Activated T-helper 2 cell treated with anti-CD3 and anti-CD28 coated beads, Interferon-gamma antibody, Interleukin-2, Interleukin-4, amounts not matched to agents 10 μg/mL and 5 μg/mL and 100 μg/mL, durations not matched to agents 14 hours and 24 hours and 36 hours (primary cell): ENCODE results near the gene PTPN13. TPM values are rescaled to one million over a fixed set of nuclear protein-coding genes. Genes with fewer than 3 reads are reported as not detected.

ENCODE experiments used
- DNase-seq: peaks from one replicate; pipeline ENCODE4 v3.0.0; 2021; ENCODE audit warnings: low spot score
- H3K27ac Mint-ChIP-seq: one replicate; pipeline ENCODE4 v1.8.0; 2021; ENCODE audit warnings: mixed read lengths
- H3K27me3 Mint-ChIP-seq: one replicate; pipeline ENCODE4 v1.8.0; 2021; ENCODE audit warnings: low read depth, mixed read lengths
- H3K36me3 Mint-ChIP-seq: one replicate; pipeline ENCODE4 v1.8.0; 2021; ENCODE audit warnings: low read depth, mixed read lengths
- H3K4me1 Mint-ChIP-seq: one replicate; pipeline ENCODE4 v1.8.0; 2021; ENCODE audit warnings: low read depth, mixed read lengths
- H3K4me3 Mint-ChIP-seq: one replicate; pipeline ENCODE4 v1.8.0; 2021; ENCODE audit warnings: low read depth, mild to moderate bottlenecking, moderate library complexity, mixed read lengths
- H3K9me3 Mint-ChIP-seq: one replicate; pipeline ENCODE4 v1.8.0; 2021; ENCODE audit warnings: mixed read lengths
- intact Hi-C: fragments of 100-400 bp; cut with micrococcal nuclease; formaldehyde crosslinking; loops from one replicate; pipeline ENCODE4 v1.15.1; 2023
- total RNA-seq: library from RNA; stranded (reverse); gene quantifications from 2 replicates; pipeline ENCODE4 v1.2.3, GENCODE V29; 2022

PTPN13 gene
- total RNA-seq, 1 donor from 2014 or later = 0.18 TPM

- Mint-ChIP-seq H3K36me3 (no peaks in the 10 kb centered on the region), H3K27me3 (peaks cover 35% of the 10 kb centered on the region), H3K9me3 (no peaks in the 10 kb centered on the region), H3K4me1 (peaks cover 6% of the 10 kb centered on the region), H3K4me3 (no peak overlapping the region), H3K27ac (no peak overlapping the region)
- intact Hi-C loops = no loop called here
- DNase-seq = no peak
Measured at GRCh38 chr4:86600007-86600653, 6.0 kb downstream of the PTPN13 start.

DNA sequence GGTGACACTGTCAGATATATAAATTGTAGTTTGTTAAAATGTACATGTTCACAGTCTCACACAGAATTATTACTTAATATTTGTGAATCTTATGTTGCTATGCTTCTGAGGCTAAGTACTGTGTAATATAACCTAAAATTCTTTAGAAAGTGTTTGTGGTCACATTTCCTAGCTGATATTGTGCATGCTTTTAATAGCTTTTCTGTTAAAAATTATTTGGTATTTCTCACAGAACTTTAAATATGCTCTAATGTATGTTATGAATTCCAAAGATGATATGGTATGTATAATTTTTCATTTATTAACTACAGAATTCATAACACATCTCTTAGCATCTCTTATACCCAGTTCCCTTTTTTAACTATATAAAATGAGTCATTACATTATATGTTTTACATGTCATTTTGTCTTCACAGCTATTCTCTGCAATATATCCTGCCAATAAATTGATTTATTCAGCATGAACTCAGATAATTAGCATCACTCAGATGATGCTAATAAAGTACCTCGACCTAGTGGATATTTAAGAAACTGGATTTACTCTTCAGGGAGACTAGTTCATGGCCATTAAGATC lies 9.3 kb downstream of the PTPN13 start:
- intact Hi-C loops = no loop called here
- no peak for DNase-seq
- Mint-ChIP-seq H3K4me1 (no peaks in the 10 kb centered on the region), H3K4me3 (no peak overlapping the region), H3K27ac (no peak overlapping the region), H3K27me3 (peaks cover 16% of the 10 kb centered on the region), H3K36me3 (no peaks in the 10 kb centered on the region), H3K9me3 (no peaks in the 10 kb centered on the region)

DNA sequence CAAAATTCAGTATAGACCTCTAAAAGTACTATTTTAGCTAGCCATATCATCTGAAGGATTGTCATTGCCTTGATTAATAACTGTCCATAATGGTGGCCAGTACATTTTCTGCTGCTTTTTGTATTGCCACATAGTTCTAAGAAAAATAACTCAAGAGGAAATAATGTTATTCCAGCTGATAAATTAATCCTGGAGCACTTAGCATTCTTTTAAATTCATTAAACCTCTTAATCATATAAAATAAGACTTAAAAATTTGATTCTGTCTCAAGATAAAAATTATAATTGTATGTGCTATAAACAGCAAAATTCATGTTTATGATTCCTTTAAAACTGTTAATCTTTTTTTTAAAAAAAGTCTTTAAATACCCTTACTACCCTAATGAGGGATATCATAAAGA lies 12.7 kb downstream of the PTPN13 start:
- DNase-seq = no peak
- Mint-ChIP-seq H3K27me3 (peaks cover 8% of the 10 kb centered on the region), H3K4me1 (no peaks in the 10 kb centered on the region), H3K4me3 (no peak overlapping the region), H3K36me3 (no peaks in the 10 kb centered on the region), H3K9me3 (no peaks in the 10 kb centered on the region), H3K27ac (no peak overlapping the region)
- intact Hi-C loops = no loop called here

DNA sequence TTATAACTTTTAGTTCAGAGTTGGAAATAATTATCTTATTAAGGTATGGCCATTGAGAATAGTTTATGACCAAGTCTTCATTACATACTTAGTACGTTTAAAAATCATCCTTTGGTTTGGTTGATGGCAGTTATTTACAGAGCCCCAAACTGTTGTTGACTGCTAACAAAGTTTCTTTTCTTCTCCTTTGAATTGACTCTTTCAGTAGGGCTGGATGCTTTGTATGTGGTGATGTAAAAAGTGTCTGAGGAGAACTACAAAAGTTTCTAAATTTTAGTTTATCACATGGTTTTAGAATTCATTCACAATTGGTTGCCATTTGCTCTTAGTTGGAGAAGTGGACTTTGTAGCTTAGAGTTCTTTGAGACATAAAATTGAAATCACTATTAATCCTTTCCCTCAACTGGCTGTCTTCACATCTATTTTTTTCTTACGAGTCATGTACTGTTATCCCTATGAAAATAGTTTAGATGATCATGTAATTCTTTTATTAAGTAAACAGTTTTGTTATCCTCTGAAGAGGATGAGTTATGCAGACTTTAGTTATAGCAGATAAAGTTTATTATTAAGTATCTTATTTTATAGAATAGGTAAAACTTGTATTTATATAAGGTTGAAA lies 14.8 kb downstream of the PTPN13 start:
- no peak for DNase-seq
- Mint-ChIP-seq H3K4me3 (no peak overlapping the region), H3K27ac (no peak overlapping the region), H3K36me3 (no peaks in the 10 kb centered on the region), H3K27me3 (peaks cover 7% of the 10 kb centered on the region), H3K4me1 (no peaks in the 10 kb centered on the region), H3K9me3 (no peaks in the 10 kb centered on the region)
- intact Hi-C loops = no loop called here

- Mint-ChIP-seq H3K4me1 (no peaks in the 10 kb centered on the region), H3K4me3 (no peak overlapping the region), H3K27ac (no peak overlapping the region), H3K9me3 (no peaks in the 10 kb centered on the region), H3K36me3 (no peaks in the 10 kb centered on the region), H3K27me3 (no peaks in the 10 kb centered on the region)
- intact Hi-C loops = no loop called here
- DNase-seq = no peak
Measured at GRCh38 chr4:86611757-86612156, 17.6 kb downstream of the PTPN13 start.

- intact Hi-C loops = no loop called here
- Mint-ChIP-seq H3K4me1 (no peaks in the 10 kb centered on the region), H3K36me3 (no peaks in the 10 kb centered on the region), H3K27ac (no peak overlapping the region), H3K9me3 (no peaks in the 10 kb centered on the region), H3K27me3 (no peaks in the 10 kb centered on the region), H3K4me3 (no peak overlapping the region)
- DNase-seq = no peak
Measured at GRCh38 chr4:86613734-86614133, 19.6 kb downstream of the PTPN13 start.

DNA sequence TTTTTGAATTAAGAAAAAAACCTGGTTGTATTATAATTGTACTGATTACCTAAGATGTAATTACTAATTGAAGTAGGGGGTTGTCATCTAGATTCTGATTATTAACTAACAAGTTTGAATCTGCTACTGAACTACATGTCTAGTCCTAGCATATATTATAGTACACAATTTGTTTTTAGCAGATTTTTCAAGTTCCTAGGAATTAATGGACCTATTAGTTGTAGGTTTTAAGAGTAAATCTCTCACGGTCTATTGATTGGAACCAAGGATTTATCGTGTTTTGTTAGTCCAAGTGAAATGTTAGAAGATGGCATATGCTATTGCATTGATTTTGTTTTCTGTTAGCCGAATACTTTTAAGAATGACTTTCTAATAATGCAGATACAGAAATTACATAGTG lies 20.8 kb downstream of the PTPN13 start:
- Mint-ChIP-seq H3K36me3 (no peaks in the 10 kb centered on the region), H3K4me3 (no peak overlapping the region), H3K27me3 (no peaks in the 10 kb centered on the region), H3K27ac (no peak overlapping the region), H3K9me3 (no peaks in the 10 kb centered on the region), H3K4me1 (no peaks in the 10 kb centered on the region)
- DNase-seq = no peak
- intact Hi-C loops = no loop called here

DNA sequence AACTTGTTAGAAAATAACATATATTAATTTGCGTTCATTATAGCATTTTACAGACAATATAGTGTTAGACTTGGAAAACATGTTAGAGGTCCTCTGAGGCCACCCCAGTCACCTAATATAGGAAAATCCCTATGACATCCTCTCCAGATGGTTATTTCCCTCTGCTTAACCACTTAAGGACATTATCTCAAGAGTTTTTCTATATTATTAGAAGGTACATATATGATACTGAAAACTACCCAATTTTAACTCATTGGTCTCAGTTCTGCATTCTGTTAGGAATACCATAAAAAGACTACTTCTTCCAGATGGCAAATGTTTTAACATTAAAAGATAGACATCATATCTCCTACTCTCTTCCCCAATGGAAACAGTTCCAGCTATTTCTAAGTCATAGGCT lies 21.4 kb downstream of the PTPN13 start:
- Mint-ChIP-seq H3K27me3 (no peaks in the 10 kb centered on the region), H3K9me3 (no peaks in the 10 kb centered on the region), H3K4me1 (no peaks in the 10 kb centered on the region), H3K4me3 (no peak overlapping the region), H3K27ac (no peak overlapping the region), H3K36me3 (no peaks in the 10 kb centered on the region)
- no peak for DNase-seq
- intact Hi-C loops = no loop called here

DNA sequence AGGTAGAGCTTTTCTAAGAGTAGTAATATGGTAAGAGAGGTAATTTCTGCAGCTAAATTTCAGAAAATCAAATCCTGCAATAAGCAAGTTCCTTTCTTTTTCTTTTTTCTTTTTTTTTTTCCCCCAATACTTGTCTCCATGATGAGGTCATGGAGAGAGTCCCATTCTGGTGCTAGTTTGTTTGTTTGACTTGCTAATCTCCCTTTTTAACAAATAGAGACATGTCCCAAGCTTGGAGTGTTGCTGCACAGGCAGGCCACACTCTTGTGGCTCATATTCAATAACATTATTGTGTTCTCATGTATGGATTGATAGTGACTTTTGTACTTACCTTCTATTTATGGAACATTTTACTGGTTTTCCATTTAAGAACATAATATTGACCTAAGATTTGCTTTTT lies 25.5 kb downstream of the PTPN13 start:
- intact Hi-C loops = no loop called here

GRCh38 chr4:86621435-86621834 lies 27.3 kb downstream of the PTPN13 start:
- Mint-ChIP-seq H3K27ac (no peak overlapping the region), H3K36me3 (no peaks in the 10 kb centered on the region), H3K4me1 (no peaks in the 10 kb centered on the region), H3K9me3 (no peaks in the 10 kb centered on the region), H3K27me3 (peaks cover 5% of the 10 kb centered on the region), H3K4me3 (no peak overlapping the region)
- DNase-seq = no peak
- intact Hi-C loops = no loop called here

More for the DNA sequence above, 25.5 kb downstream of the PTPN13 start:
- no peaks in the 10 kb centered on the region for H3K4me1 Mint-ChIP-seq
- H3K4me3 Mint-ChIP-seq = no peak overlapping the region
- H3K27ac Mint-ChIP-seq = no peak overlapping the region
- H3K27me3 Mint-ChIP-seq = peaks cover 2% of the 10 kb centered on the region
- no peaks in the 10 kb centered on the region for H3K9me3 Mint-ChIP-seq
- DNase-seq = no peak
- H3K36me3 Mint-ChIP-seq = no peaks in the 10 kb centered on the region

GRCh38 chr4:86626066-86626465 lies 32.0 kb downstream of the PTPN13 start:
- Mint-ChIP-seq H3K4me3 (no peak overlapping the region), H3K4me1 (no peaks in the 10 kb centered on the region), H3K36me3 (no peaks in the 10 kb centered on the region), H3K9me3 (no peaks in the 10 kb centered on the region), H3K27me3 (peaks cover 5% of the 10 kb centered on the region), H3K27ac (no peak overlapping the region)
- intact Hi-C loops = no loop called here
- DNase-seq = no peak

DNA sequence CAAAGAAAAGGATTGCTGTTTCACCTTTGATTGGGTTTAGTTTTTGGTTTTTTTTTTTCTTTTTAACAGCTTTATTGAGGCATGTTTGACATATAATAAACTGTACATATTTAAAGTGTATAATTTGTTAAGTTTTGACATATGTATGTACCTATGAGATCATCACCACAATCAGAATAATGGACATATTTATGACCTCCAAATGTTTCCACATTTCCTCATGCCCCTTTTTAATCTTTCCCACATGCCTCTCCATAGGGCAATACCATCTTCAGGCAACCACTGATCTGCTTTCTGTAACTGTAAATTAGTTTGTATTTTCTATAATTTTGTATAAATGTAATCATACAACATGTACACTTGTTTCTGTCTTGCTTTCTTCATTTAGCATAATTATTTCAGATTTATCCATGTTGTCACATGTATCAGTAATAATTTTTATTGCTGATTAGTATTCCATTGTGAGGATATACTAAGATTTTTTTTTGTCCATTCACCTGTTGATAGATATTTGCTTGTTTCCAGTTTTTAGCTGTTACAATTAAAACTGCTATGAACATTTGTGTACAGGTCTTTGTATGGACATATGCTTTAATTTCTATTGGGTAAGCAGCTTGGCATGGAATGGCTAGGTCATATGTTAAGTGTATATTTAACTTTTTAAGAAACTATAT lies 33.5 kb downstream of the PTPN13 start:
- Mint-ChIP-seq H3K9me3 (no peaks in the 10 kb centered on the region), H3K27ac (no peak overlapping the region), H3K36me3 (no peaks in the 10 kb centered on the region), H3K27me3 (peaks cover 5% of the 10 kb centered on the region), H3K4me3 (no peak overlapping the region), H3K4me1 (no peaks in the 10 kb centered on the region)
- no peak for DNase-seq
- intact Hi-C loops = no loop called here

DNA sequence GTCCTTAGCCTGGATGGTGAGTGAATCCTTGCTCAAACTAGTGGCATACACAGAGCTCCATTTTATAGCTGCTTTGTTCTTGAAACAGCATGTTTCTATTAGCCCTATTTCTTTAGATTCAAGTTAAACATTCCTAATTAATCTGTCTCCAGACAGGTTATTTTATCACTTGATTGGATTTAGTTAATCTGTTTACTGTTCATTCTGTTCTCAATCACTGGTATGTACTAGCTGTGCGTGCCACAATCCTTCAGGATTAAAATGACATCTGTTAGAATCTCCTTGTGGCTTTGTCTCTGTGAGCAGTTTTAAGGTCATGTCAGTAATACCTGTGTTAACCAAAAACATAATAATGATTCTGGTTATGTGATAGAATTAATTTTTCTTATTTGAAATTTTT lies 36.5 kb downstream of the PTPN13 start:
- H3K4me3 Mint-ChIP-seq = no peak overlapping the region
- H3K9me3 Mint-ChIP-seq = no peaks in the 10 kb centered on the region
- no peaks in the 10 kb centered on the region for H3K36me3 Mint-ChIP-seq
- H3K27ac Mint-ChIP-seq = no peak overlapping the region
- H3K27me3 Mint-ChIP-seq = peaks cover 2% of the 10 kb centered on the region
- intact Hi-C loops = no loop called here
- H3K4me1 Mint-ChIP-seq = no peaks in the 10 kb centered on the region
- no peak for DNase-seq
